PC-9 (cell line): ENCODE data around the gene MTREX. TPM values are rescaled to one million over a fixed set of nuclear protein-coding genes. Genes with fewer than 3 reads are reported as not detected.

Experiments
- BruUV-seq: library from RNA; stranded (reverse); fragments of 400-500 nt; replicated peaks from 2 replicates; lab custom pipeline; 2021; lab: Mats Ljungman, UMichigan
- CTCF ChIA-PET: fragments of 300-600 bp; sonication (Branson Sonifier 250); formaldehyde crosslinking; loops from one replicate; lab custom pipeline; 2022; ENCODE audit warnings: antibody characterized with exemption; lab: Charles Lee
- POLR2A ChIA-PET: fragments of 300-600 bp; sonication (Branson Sonifier 250); formaldehyde crosslinking; loops from one replicate; lab custom pipeline; 2022; ENCODE audit warnings: antibody characterized with exemption; ENCODE audit not compliant: unreplicated experiment; lab: Charles Lee
- DNase-seq, 2 experiments: peaks; one replicate each; pipeline versions ENCODE4 v3.0.0 to v3.0.0-alpha.2; 2015 to 2022; ENCODE audit warnings: mixed read lengths in 1 of 2
- H2AFZ ChIP-seq: fragments of 200-600 bp; sonication (generic); 2 replicates; pipeline ENCODE4 v1.8.1; 2017; ENCODE audit warnings: antibody characterized with exemption
- H3F3A ChIP-seq: fragments of 200-600 bp; sonication (generic); 2 replicates; pipeline ENCODE4 v1.8.1; 2017; ENCODE audit warnings: antibody characterized with exemption, mild to moderate bottlenecking, low read depth; ENCODE audit not compliant: insufficient read depth
- H3K27ac ChIP-seq: fragments of 200-600 bp; sonication (generic); 2 replicates; pipeline ENCODE4 v1.6.1; 2016; ENCODE audit warnings: mixed run types
- H3K27me3 ChIP-seq: fragments of 200-600 bp; sonication (generic); 2 replicates; pipeline ENCODE4 v1.6.1; 2016; ENCODE audit warnings: low read depth, mixed run types; ENCODE audit not compliant: insufficient read depth
- H3K36me3 ChIP-seq: fragments of 200-600 bp; sonication (generic); 2 replicates; pipeline ENCODE4 v1.6.1; 2016; ENCODE audit warnings: low read depth, mixed run types
- H3K4me1 ChIP-seq: fragments of 200-600 bp; sonication (generic); replicated peaks from 2 replicates; pipeline ENCODE4 v1.6.1; 2016; ENCODE audit warnings: mixed run types; ENCODE audit not compliant: insufficient read depth
- H3K4me2 ChIP-seq: fragments of 200-600 bp; sonication (generic); 2 replicates; pipeline ENCODE4 v1.6.1; 2017; ENCODE audit warnings: mixed run types
- H3K4me3 ChIP-seq: fragments of 200-600 bp; sonication (generic); 2 replicates; pipeline ENCODE4 v1.6.1; 2016; ENCODE audit warnings: mixed run types
- H3K79me2 ChIP-seq: fragments of 200-600 bp; sonication (generic); 2 replicates; pipeline ENCODE4 v1.6.1; 2017; ENCODE audit warnings: low read depth, mixed run types
- H3K9me2 ChIP-seq: fragments of 200-600 bp; sonication (generic); 2 replicates; pipeline ENCODE4 v1.8.1; 2017; ENCODE audit warnings: mild to moderate bottlenecking; ENCODE audit not compliant: insufficient read depth
- H3K9me3 ChIP-seq: fragments of 200-600 bp; sonication (generic); 2 replicates; pipeline ENCODE4 v1.8.1; 2016; ENCODE audit warnings: low read depth; ENCODE audit not compliant: insufficient read depth
- H4K20me1 ChIP-seq: fragments of 200-600 bp; sonication (generic); 2 replicates; pipeline ENCODE4 v1.8.1; 2017; ENCODE audit not compliant: insufficient read depth
- CTCF ChIP-seq: fragments of 200-600 bp; sonication (generic); conservative IDR thresholded peaks from 2 replicates; pipeline ENCODE4 v1.6.1; 2017; ENCODE audit warnings: mixed run types, antibody characterized with exemption, mild to moderate bottlenecking, moderate library complexity
- EZH2 ChIP-seq: fragments of 200-600 bp; sonication (generic); IDR thresholded peaks from 2 replicates; pipeline ENCODE4 v1.8.0; 2017; ENCODE audit warnings: antibody characterized with exemption, low read depth
- intact Hi-C: fragments of 100-400 bp; cut with micrococcal nuclease; formaldehyde crosslinking; loops from one replicate; pipeline ENCODE4 v1.10.0; 2022; ENCODE audit not compliant: unreplicated experiment
- total RNA-seq: library from RNA; stranded (reverse); gene quantifications from 2 replicates; pipeline ENCODE4 v1.2.3, GENCODE V29; 2021

The MTREX gene
- total RNA-seq, 1 experiment from 2014 or later, result 56.7 TPM

DNA sequence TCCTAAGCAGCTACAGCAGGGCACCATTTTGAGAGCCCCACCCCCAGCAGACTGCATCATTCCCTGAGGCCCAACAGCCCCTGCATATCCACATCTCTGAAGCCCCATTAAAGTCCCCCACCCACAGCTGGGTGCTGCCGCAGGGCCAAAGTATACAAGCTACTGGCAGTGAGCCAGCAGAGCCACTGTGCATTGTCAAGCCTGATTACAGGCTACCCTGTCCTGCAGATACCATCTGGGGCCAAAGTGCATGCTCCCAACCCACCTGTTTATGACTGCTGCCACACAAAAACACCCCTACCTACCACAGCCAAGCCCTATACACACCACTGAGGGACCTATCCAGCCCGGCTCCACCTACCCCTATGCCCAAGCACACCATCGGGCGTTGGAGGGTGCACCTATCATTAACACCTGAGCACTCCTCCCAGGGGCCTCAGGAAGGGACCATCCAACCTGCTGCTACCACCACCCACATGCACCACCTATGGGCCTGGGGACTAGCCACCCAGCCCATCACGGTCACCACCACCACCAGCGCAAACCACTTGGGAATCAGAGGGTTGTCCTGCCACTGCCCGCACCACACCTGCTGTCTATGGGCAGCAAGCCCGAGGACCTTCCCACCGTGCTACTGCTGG is 121.9 kb downstream of the MTREX start:
- no peaks in the 10 kb centered on the region for H3K9me2 ChIP-seq
- POLR2A ChIA-PET, result no interaction called here
- no peak for DNase-seq
- H3K27ac ChIP-seq, result no peak overlapping the region
- peaks cover 56% of the 10 kb centered on the region for H3K9me3 ChIP-seq
- BruUV-seq, result no TSS peak
- H3K27me3 ChIP-seq, result no peaks in the 10 kb centered on the region
- intact Hi-C loops, result no loop called here
- H3K36me3 ChIP-seq, result peaks cover 31% of the 10 kb centered on the region
- CTCF ChIA-PET, result no interaction called here
- H2AFZ ChIP-seq, result no peak overlapping the region
- no peak overlapping the region for H3K4me3 ChIP-seq
- H3K79me2 ChIP-seq, result no peaks in the 10 kb centered on the region
- H3F3A ChIP-seq, result peaks cover 4% of the 10 kb centered on the region; the same call in 1 of the 2 replicates
- H3K4me2 ChIP-seq, result no peak overlapping the region
- TF ChIP-seq CTCF (no peak), EZH2 (no peak)
- no peaks in the 10 kb centered on the region for H4K20me1 ChIP-seq
- H3K4me1 ChIP-seq, result no peaks in the 10 kb centered on the region

- intact Hi-C loops, result no loop called here
- DNase-seq, result no peak
- Histone ChIP-seq H3K4me2 (no peak overlapping the region), H3F3A (peaks cover 14% of the 10 kb centered on the region), H4K20me1 (no peaks in the 10 kb centered on the region), H3K4me1 (peaks cover 11% of the 10 kb centered on the region), H3K9me3 (peaks cover 59% of the 10 kb centered on the region), H3K36me3 (peaks cover 17% of the 10 kb centered on the region), H3K27me3 (no peaks in the 10 kb centered on the region), H3K79me2 (no peaks in the 10 kb centered on the region), H3K9me2 (no peaks in the 10 kb centered on the region), H3K4me3 (no peak overlapping the region), H2AFZ (no peak overlapping the region), H3K27ac (no peak overlapping the region)
- no peak for TF ChIP-seq CTCF
- TF ChIP-seq EZH2, result no peak
- ChIA-PET POLR2A (no interaction called here), CTCF (no interaction called here)
- no TSS peak for BruUV-seq
Observed at GRCh38 chr5:55432549-55432948, 124.8 kb downstream of the MTREX start.

DNA sequence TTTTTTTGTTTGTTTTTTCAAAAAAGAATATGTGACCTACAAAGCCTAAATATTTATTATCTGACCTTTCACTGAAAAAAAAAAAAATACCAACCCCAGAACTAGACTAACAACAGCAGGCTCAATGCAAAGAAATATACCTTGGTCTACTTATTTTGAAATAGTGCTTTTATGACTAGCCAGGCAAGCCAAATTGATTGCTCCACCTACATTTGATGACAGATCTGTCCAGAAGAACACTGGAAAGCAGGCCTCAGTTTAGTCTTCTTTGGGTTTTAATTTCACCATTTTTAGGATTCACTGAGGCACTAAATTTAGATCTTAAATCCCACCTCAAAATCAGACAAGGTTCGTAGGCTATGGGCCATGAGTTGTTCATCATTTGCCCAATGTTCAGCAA is 129.7 kb downstream of the MTREX start:
- Histone ChIP-seq H3K36me3 (peaks cover 3% of the 10 kb centered on the region; the same call in 1 of the 2 replicates), H3K27ac (peak overlapping the region; percentile 71), H3K4me1 (peaks cover 29% of the 10 kb centered on the region), H3K4me3 (peak overlapping the region; percentile 11), H3K9me2 (no peaks in the 10 kb centered on the region), H3F3A (peaks cover 28% of the 10 kb centered on the region), H3K79me2 (no peaks in the 10 kb centered on the region), H2AFZ (no peak overlapping the region), H3K4me2 (peak overlapping the region; percentile 66), H3K27me3 (no peaks in the 10 kb centered on the region), H3K9me3 (peaks cover 22% of the 10 kb centered on the region), H4K20me1 (no peaks in the 10 kb centered on the region)
- BruUV-seq, result no TSS peak
- POLR2A ChIA-PET, result no interaction called here
- CTCF ChIA-PET, result interaction anchor here (0.6 kb wide), 1 partner anchor 33 kb away, joined by 6 read pairs; no protein-coding TSS in a partner anchor
- DNase-seq, result no peak
- no peak for TF ChIP-seq EZH2
- no peak for TF ChIP-seq CTCF
- intact Hi-C loops, result no loop called here
